Colonic mucosa (tissue), 4 donors: ENCODE measurements around the gene UBE2R2. TPM values are rescaled to one million over a fixed set of nuclear protein-coding genes. Genes with fewer than 3 reads are reported as not detected.
"Not testable (repeated sequence)": the region's sequence is repeated elsewhere in the genome, so short reads cannot be mapped to it uniquely, and the experiment has no call there.

ENCODE experiments used
- DNase-seq: peaks from one replicate; pipeline ENCODE4 v3.0.0-alpha.2; 2020
- H3K27ac ChIP-seq: fragments of 200-600 bp; one replicate; pipeline ENCODE4 v1.8.0; 2021
- H3K27me3 ChIP-seq: fragments of 200-600 bp; one replicate; pipeline ENCODE4 v1.8.0; 2021
- H3K36me3 ChIP-seq: fragments of 200-600 bp; one replicate; pipeline ENCODE4 v1.8.0; 2021
- H3K4me1 ChIP-seq: fragments of 200-600 bp; one replicate; pipeline ENCODE4 v1.8.0; 2021; ENCODE audit warnings: mild to moderate bottlenecking
- H3K4me3 ChIP-seq: fragments of 200-600 bp; one replicate; pipeline ENCODE4 v1.8.0; 2021
- H3K9ac ChIP-seq, 2 donors: one replicate each; pipeline ENCODE4 v1.7.0; 2013; ENCODE audit warnings: control low read depth in 2 of 2, low read depth in 2 of 2, low read length in 2 of 2
- H3K9me3 ChIP-seq: fragments of 200-600 bp; one replicate; pipeline ENCODE4 v1.8.0; 2021
- intact Hi-C: fragments of 100-400 bp; cut with DNase I; formaldehyde crosslinking; loops from one replicate; pipeline ENCODE4 v1.14.1; 2022
- total RNA-seq, 2 donors: library from RNA; stranded (reverse); fragmentation: NEBNext Ultra II Directional in 1 of 2; extraction: Animal tissue kit (Norgen Biotek cat#: 25700) in 1 of 2; gene quantifications; one replicate each; pipeline ENCODE4 v1.2.1, GENCODE V29; 2021
- TF ChIP-seq, protein P1 (sequence below): fragments of 200-600 bp; IDR thresholded peaks from one replicate; pipeline ENCODE4 v1.8.0; 2022; ENCODE audit warnings: antibody characterized with exemption, mild to moderate bottlenecking
- donor health status: healthy.
- donor health status: DM: no; HTN: no; CAD: no.
- donor health status: DM: no; HTN: no; CAD: no.

Gene UBE2R2
- total RNA-seq, 2 donors from 2014 or later: 31.4 to 46.0 TPM

DNA sequence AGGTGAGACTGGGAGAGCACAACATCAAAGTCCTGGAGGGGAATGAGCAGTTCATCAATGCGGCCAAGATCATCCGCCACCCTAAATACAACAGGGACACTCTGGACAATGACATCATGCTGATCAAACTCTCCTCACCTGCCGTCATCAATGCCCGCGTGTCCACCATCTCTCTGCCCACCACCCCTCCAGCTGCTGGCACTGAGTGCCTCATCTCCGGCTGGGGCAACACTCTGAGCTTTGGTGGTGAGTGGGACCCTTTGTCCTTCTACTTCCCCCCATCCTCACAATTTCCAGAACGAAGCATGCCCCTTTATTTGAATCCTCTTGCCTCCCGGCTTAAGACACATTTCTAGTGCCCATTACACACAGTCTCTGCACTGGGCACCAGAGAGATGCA, 19.1 kb upstream of the UBE2R2 start:
- Histone ChIP-seq H3K4me1 (no peaks in the 10 kb centered on the region), H3K27me3 (no peaks in the 10 kb centered on the region), H3K27ac (no peak overlapping the region), H3K36me3 (no peaks in the 10 kb centered on the region), H3K4me3 (no peak overlapping the region), H3K9ac (no peak overlapping the region), H3K9me3 (no peaks in the 10 kb centered on the region)
- intact Hi-C loops: no loop called here
- TF ChIP-seq, protein P1, sequence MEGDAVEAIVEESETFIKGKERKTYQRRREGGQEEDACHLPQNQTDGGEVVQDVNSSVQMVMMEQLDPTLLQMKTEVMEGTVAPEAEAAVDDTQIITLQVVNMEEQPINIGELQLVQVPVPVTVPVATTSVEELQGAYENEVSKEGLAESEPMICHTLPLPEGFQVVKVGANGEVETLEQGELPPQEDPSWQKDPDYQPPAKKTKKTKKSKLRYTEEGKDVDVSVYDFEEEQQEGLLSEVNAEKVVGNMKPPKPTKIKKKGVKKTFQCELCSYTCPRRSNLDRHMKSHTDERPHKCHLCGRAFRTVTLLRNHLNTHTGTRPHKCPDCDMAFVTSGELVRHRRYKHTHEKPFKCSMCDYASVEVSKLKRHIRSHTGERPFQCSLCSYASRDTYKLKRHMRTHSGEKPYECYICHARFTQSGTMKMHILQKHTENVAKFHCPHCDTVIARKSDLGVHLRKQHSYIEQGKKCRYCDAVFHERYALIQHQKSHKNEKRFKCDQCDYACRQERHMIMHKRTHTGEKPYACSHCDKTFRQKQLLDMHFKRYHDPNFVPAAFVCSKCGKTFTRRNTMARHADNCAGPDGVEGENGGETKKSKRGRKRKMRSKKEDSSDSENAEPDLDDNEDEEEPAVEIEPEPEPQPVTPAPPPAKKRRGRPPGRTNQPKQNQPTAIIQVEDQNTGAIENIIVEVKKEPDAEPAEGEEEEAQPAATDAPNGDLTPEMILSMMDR: no peak
- no peak for DNase-seq

DNA sequence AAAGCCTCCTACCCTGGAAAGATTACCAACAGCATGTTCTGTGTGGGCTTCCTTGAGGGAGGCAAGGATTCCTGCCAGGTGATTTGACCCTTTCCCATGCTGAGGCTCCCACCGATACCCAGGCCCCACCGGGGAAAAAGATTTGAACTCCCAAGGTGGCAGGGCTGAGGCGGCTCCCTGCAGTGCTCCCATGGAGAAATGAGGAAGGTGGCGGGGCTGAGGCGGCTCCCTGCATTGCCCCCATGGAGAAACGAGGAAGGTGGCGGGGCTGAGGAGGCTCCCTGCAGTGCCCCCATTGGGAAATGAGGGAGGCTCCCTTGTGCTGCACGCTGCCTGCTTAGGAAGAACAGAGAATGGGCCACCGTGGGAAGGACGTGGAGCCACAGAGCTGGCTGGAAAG, 18.4 kb upstream of the UBE2R2 start:
- Histone ChIP-seq H3K4me3 (no peak overlapping the region), H3K9me3 (no peaks in the 10 kb centered on the region), H3K27ac (no peak overlapping the region), H3K4me1 (no peaks in the 10 kb centered on the region), H3K27me3 (no peaks in the 10 kb centered on the region), H3K9ac (no peak overlapping the region), H3K36me3 (no peaks in the 10 kb centered on the region)
- intact Hi-C loops: no loop called here
- no peak for DNase-seq
- TF ChIP-seq, protein P1: no peak

DNA sequence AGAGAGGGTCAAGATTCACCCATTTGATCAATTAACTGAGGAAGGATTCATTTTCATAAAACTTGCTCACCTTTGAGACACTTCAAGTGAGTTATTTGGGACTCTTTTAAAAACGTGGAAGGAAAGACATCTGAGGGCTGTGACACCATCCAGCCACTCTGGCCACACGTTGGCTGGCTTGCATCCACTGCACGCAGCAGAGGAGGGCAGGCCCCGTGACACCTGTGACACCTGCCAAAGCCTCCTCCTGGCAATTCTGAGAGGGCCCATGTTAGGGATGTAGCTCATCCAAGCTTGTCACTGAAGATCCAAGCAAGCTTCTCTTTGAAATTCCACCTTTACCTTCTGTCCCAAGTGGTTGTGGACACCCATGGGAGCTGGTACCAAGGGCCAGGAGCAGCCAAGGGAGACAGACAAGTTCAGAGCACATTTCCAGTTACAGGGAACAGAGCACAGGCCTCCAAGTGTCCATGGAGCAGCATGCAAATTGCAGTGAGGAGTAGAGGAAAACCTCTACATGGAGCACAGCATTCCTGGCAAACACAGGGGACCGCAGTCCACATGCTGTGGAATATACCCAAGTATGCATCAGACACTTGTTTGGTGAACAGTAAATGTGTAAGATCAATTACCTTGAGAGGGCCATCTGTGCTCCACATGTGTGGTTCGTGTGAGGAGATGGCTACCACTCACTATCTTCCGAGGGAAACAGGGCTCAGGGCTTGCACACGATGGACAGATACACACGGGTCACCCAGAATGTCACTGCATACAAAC, 16.8 kb upstream of the UBE2R2 start:
- DNase-seq: no peak
- Histone ChIP-seq H3K9me3 (no peaks in the 10 kb centered on the region), H3K36me3 (no peaks in the 10 kb centered on the region), H3K27ac (no peak overlapping the region), H3K4me3 (no peak overlapping the region), H3K27me3 (no peaks in the 10 kb centered on the region), H3K9ac (no peak overlapping the region), H3K4me1 (no peaks in the 10 kb centered on the region)
- TF ChIP-seq, protein P1: no peak
- intact Hi-C loops: no loop called here

DNA sequence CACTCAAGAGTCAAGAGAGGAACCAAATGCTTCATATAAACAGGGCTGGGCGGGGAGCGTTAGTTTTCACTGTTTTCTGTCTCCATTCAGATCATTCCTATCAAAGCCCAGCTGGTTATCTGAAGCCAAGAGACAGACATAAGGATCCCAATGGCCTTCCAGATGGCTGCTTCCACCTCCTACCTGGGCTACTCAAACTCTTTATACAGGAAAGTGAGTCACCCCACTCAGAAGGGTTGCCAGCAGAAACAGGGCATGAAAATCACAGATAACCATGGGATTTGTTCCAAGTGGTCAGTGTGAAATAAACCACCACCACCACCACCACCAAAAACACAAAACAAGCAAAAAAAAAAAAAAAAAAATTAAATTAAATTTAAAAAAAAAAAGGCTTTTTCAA, 16.1 kb upstream of the UBE2R2 start:
- Histone ChIP-seq H3K36me3 (no peaks in the 10 kb centered on the region), H3K27ac (no peak overlapping the region), H3K9me3 (no peaks in the 10 kb centered on the region), H3K9ac (no peak overlapping the region), H3K4me3 (no peak overlapping the region), H3K27me3 (no peaks in the 10 kb centered on the region), H3K4me1 (no peaks in the 10 kb centered on the region)
- TF ChIP-seq, protein P1: no peak
- DNase-seq: no peak
- intact Hi-C loops: no loop called here

DNA sequence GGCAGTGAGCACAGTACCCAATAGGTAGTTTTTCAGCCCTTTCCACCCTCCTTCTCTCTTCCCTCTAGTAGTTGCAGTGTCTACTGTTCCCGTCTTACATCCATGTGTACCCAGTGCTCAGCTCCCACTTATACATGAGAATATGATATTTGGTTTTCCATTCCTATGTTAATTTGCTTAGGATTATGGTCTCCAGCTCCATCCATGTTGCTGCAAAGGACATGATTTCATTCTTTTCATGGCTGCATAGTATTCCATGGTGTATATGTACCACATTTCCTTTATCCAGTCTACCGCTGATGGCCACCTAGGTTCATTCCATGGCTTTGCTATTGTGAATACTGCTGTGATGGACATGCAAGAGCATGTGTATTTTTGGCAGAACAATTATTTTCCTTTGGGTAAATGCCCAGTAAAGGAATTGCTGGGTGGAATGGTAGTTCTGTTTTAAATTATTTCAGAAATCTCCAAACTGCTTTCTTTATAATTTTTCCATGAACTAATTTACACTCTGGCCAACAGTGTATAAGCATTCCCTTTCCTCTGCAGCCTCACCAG, 14.9 kb upstream of the UBE2R2 start:
- intact Hi-C loops, H3K9me3 ChIP-seq, H3K4me3 ChIP-seq, H3K9ac ChIP-seq, H3K27me3 ChIP-seq, H3K4me1 ChIP-seq, DNase-seq, H3K36me3 ChIP-seq, H3K27ac ChIP-seq: not testable (repeated sequence)

DNA sequence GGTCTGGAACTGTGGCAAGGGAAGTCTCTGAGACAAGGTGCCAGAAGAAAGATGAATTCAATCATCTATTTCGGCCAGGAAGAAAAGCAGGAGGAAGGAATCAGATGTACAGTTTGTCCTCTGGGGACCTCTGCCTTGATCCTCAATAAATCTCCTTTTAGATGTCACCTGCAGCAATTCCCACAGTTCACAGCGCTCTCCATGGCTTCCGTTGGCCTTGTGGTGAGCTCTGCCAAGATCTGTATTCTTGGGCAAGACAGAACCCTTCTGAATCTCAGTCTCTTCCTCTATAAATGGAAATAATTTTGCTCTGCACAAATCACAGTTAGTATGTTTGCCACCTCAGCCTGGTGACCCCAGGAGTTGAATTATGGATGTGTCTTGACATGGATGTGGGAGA, 12.8 kb upstream of the UBE2R2 start:
- H3K4me3 ChIP-seq, H3K36me3 ChIP-seq, H3K27me3 ChIP-seq, DNase-seq, H3K27ac ChIP-seq, H3K9me3 ChIP-seq, intact Hi-C loops, H3K9ac ChIP-seq, H3K4me1 ChIP-seq: not testable (repeated sequence)

DNA sequence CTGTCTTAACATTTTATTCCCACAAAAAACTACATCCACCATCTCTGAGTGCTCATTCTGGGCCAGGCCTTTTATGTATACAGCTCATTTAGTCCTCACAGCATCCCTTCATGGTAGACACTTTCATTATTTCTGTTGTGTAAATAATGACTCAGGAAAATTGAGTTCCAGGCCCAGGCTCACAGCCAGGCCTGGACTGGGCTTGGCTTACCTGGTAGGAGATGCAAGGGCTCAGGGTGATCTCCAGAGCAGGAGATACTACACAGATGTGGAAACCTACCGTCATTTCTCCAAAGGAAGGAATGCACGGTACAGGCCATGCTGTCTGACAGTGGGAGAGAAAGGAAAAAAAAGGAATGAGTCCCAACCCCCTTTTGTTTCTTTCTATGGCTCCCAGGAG, 9.8 kb upstream of the UBE2R2 start:
- H3K27me3 ChIP-seq, H3K9me3 ChIP-seq, H3K27ac ChIP-seq, H3K4me1 ChIP-seq, intact Hi-C loops, H3K36me3 ChIP-seq, H3K9ac ChIP-seq, H3K4me3 ChIP-seq: not testable (repeated sequence)
- DNase-seq: peak; percentile 42

DNA sequence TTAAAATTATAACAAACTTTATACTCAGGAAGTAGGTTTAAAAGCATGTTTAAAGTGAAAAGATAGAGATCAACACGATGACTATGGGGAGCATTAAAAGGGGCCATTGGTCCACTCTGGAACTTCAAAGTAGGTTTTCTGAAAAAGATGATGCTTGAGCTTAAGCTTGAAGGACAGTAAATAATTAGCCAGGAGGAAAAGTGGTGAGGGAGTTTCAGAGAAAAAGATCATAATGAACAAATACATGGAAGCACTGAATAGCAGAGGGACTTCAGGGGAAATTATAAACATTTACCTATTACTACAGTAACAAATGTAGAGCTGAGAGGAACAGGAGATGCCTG, 8.0 kb upstream of the UBE2R2 start:
- intact Hi-C loops, H3K27ac ChIP-seq, H3K27me3 ChIP-seq, DNase-seq, H3K4me3 ChIP-seq, H3K9me3 ChIP-seq, H3K36me3 ChIP-seq, H3K9ac ChIP-seq, H3K4me1 ChIP-seq: not testable (repeated sequence)
